PFSK-1 (cell line): Measurements from ENCODE around the gene GALNT14.

ENCODE experiments used
- FOXP2 ChIP-seq: optimal IDR thresholded peaks from 2 replicates; pipeline ENCODE3; 2011; ENCODE audit warnings: borderline replicate concordance, control low read depth, inconsistent platforms; ENCODE audit not compliant: insufficient read depth; ENCODE audit errors: extremely low read length, extremely low read depth
- POLR2AphosphoS5 ChIP-seq: IDR thresholded peaks from 2 replicates; pipeline ENCODE4 v1.6.1; 2012; ENCODE audit warnings: low read depth, mild to moderate bottlenecking, control low read depth, low read length, moderate library complexity
- SIN3A ChIP-seq: IDR thresholded peaks from 2 replicates; pipeline ENCODE4 v1.6.1; 2012; ENCODE audit warnings: mild to moderate bottlenecking, low read length, moderate library complexity, borderline replicate concordance; ENCODE audit not compliant: insufficient read depth
- TAF1 ChIP-seq: IDR thresholded peaks from 2 replicates; pipeline ENCODE4 v1.6.1; 2012; ENCODE audit warnings: low read length, control low read depth, borderline replicate concordance; ENCODE audit not compliant: insufficient read depth
- TF ChIP-seq, protein P1 (sequence below), 2 experiments: IDR thresholded peaks; 2 replicates each; pipeline versions ENCODE4 v1.6.1 to v1.8.0; 2011 to 2012; ENCODE audit warnings: low read depth in 2 of 2, low read length in 2 of 2, control low read depth in 1 of 2, inconsistent platforms in 1 of 2, mild to moderate bottlenecking in 1 of 2, moderate library complexity in 1 of 2; ENCODE audit not compliant: insufficient read depth in 1 of 2

Gene GALNT14

GRCh38 chr2:30979822-30980245 is 158.4 kb downstream of the GALNT14 start:
- TF ChIP-seq, protein P1, sequence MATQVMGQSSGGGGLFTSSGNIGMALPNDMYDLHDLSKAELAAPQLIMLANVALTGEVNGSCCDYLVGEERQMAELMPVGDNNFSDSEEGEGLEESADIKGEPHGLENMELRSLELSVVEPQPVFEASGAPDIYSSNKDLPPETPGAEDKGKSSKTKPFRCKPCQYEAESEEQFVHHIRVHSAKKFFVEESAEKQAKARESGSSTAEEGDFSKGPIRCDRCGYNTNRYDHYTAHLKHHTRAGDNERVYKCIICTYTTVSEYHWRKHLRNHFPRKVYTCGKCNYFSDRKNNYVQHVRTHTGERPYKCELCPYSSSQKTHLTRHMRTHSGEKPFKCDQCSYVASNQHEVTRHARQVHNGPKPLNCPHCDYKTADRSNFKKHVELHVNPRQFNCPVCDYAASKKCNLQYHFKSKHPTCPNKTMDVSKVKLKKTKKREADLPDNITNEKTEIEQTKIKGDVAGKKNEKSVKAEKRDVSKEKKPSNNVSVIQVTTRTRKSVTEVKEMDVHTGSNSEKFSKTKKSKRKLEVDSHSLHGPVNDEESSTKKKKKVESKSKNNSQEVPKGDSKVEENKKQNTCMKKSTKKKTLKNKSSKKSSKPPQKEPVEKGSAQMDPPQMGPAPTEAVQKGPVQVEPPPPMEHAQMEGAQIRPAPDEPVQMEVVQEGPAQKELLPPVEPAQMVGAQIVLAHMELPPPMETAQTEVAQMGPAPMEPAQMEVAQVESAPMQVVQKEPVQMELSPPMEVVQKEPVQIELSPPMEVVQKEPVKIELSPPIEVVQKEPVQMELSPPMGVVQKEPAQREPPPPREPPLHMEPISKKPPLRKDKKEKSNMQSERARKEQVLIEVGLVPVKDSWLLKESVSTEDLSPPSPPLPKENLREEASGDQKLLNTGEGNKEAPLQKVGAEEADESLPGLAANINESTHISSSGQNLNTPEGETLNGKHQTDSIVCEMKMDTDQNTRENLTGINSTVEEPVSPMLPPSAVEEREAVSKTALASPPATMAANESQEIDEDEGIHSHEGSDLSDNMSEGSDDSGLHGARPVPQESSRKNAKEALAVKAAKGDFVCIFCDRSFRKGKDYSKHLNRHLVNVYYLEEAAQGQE (IDR thresholded peaks at IDR 0.05; ENCODE audit: insufficient read depth in 1 of 2, low read depth in 2 of 2, low read length in 2 of 2) = no peak
- no peak for TF ChIP-seq TAF1
- TF ChIP-seq FOXP2 = no peak
- TF ChIP-seq SIN3A = no peak
- TF ChIP-seq POLR2AphosphoS5 = no peak

DNA sequence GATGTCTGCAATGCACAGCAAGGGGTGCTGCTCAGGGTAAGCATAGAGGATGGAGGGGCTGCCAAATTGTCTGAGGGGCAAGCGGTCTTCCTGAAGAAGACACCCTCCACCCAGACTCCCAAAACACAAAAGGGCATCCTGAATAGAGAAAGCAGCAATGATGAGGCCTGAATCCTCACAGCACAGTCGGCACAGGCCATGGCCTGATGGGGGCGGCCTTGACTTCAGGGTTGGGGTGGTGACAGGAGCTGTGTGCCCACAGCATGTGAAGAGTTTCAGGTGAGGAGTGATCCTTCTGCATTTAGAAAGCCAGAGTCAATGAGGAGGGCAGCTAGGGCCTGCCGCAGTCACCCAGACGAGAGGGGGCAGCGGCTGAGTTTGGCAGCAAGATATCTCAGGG is 159.4 kb downstream of the GALNT14 start:
- TF ChIP-seq FOXP2 (no peak), POLR2AphosphoS5 (no peak)
- TF ChIP-seq, protein P1 (IDR thresholded peaks at IDR 0.05; ENCODE audit: insufficient read depth in 1 of 2, low read depth in 2 of 2, low read length in 2 of 2) = no peak

DNA sequence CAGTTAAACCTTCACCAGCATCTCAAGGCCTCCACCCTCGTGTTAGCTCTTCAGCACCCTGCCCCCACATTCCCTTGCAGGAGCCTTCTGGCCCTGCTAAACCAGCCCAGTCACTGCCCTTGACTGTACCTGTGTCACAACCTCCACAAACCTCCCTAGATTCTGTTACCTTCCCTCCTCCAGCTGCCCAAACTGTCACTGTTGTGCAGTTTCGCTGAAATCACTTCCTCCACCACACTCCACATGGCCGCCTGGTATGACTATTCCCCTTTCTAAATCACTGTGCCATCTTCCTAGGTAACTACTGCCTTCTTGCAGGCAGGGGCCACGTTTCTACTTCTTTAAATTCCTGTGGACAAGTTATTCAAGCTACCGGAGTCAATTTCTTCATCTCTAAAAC is 160.2 kb downstream of the GALNT14 start:
- TF ChIP-seq, protein P1 (IDR thresholded peaks at IDR 0.05; ENCODE audit: insufficient read depth in 1 of 2, low read depth in 2 of 2, low read length in 2 of 2) = no peak
- TF ChIP-seq TAF1 = no peak
- TF ChIP-seq FOXP2 = no peak
- TF ChIP-seq POLR2AphosphoS5 = no peak
- TF ChIP-seq SIN3A = no peak

GRCh38 chr2:30975156-30975555 is 163.1 kb downstream of the GALNT14 start:
- TF ChIP-seq SIN3A (no peak), POLR2AphosphoS5 (no peak), FOXP2 (no peak), TAF1 (no peak)
- TF ChIP-seq, protein P1 (IDR thresholded peaks at IDR 0.05; ENCODE audit: insufficient read depth in 1 of 2, low read depth in 2 of 2, low read length in 2 of 2) = no peak

DNA sequence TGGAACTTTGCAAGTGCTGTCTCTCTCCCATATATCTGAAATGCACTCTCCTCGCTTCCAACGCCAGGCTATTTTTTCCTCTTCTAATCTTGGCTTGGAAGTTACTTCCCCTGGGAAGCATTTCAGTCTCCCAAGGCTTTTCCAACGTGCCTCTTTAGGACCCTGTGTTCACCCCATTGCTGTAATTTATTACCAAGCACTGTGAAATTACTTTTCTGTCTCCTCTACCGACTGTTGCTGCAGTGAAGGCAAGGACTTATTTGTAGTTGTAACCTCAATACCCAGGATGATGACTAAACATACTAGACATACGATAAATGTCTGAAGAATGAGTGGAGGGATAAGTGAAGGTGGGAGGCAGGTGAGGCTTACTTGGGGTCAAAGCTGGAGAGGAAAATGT is 163.7 kb downstream of the GALNT14 start:
- TF ChIP-seq POLR2AphosphoS5 = no peak
- TF ChIP-seq FOXP2 = no peak
- TF ChIP-seq, protein P1 (IDR thresholded peaks at IDR 0.05; ENCODE audit: insufficient read depth in 1 of 2, low read depth in 2 of 2, low read length in 2 of 2) = no peak
- TF ChIP-seq TAF1 = no peak
- no peak for TF ChIP-seq SIN3A
